SIG-M5 treated with dmso at 0.1 percent for 504 hours (cell line): ENCODE results near the gene TMPRSS11B.
"Not testable (repeated sequence)": the region's sequence is repeated elsewhere in the genome, so short reads cannot be mapped to it uniquely, and the experiment has no call there.

Experiments
- DNase-seq: peaks from one replicate; lab custom pipeline; 2025; ENCODE audit not compliant: unreplicated experiment; lab: John Stamatoyannopoulos, UW

The TMPRSS11B gene

GRCh38 chr4:68228568-68228967 lies 16.9 kb downstream of the TMPRSS11B start:
- no peak for DNase-seq

GRCh38 chr4:68218044-68218443 lies 27.4 kb downstream of the TMPRSS11B start:
- no peak for DNase-seq

GRCh38 chr4:68216501-68216900 lies 29.0 kb downstream of the TMPRSS11B start:
- no peak for DNase-seq

- DNase-seq = no peak
Observed at GRCh38 chr4:68209003-68209402, 36.5 kb downstream of the TMPRSS11B start.

- DNase-seq = not testable (repeated sequence)
Observed at GRCh38 chr4:68194305-68194704, 51.2 kb downstream of the TMPRSS11B start.

GRCh38 chr4:68193194-68193593 lies 52.3 kb downstream of the TMPRSS11B start:
- no peak for DNase-seq

GRCh38 chr4:68187145-68187544 lies 58.3 kb downstream of the TMPRSS11B start:
- DNase-seq = no peak

- DNase-seq = no peak
Observed at GRCh38 chr4:68184923-68185322, 60.6 kb downstream of the TMPRSS11B start.

- peak; percentile 4 for DNase-seq
Observed at GRCh38 chr4:68183417-68183816, 62.1 kb downstream of the TMPRSS11B start.

GRCh38 chr4:68182382-68182820 lies 63.1 kb downstream of the TMPRSS11B start:
- DNase-seq = no peak

GRCh38 chr4:68180849-68181526 lies 64.5 kb downstream of the TMPRSS11B start:
- no peak for DNase-seq

- DNase-seq = no peak
Observed at GRCh38 chr4:68176904-68177303, 68.6 kb downstream of the TMPRSS11B start.
